Measurements from ENCODE around the gene GPR17.

Gene GPR17

DNA sequence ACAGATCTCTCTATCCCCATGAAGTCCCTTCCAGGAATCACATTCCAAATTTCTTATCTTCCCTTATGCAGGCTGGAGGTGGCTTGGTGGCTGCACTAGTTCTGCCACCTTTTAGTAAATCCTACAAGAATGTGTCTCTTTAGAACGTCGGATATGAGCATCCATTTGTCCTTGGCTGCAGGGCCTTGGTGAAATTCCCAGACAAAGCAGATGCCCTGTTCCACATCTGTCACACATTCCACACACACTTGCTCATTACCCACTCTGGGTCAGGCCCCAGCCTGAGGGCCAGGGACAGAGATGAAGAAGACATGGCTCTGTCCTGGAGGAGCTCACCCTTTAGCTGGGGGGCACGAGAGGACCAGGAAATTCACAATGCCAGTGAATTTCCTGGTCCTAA is 31.2 kb upstream of the GPR17 start:
- no peak for DNase-seq (ENCODE audit: low spot score)

DNA sequence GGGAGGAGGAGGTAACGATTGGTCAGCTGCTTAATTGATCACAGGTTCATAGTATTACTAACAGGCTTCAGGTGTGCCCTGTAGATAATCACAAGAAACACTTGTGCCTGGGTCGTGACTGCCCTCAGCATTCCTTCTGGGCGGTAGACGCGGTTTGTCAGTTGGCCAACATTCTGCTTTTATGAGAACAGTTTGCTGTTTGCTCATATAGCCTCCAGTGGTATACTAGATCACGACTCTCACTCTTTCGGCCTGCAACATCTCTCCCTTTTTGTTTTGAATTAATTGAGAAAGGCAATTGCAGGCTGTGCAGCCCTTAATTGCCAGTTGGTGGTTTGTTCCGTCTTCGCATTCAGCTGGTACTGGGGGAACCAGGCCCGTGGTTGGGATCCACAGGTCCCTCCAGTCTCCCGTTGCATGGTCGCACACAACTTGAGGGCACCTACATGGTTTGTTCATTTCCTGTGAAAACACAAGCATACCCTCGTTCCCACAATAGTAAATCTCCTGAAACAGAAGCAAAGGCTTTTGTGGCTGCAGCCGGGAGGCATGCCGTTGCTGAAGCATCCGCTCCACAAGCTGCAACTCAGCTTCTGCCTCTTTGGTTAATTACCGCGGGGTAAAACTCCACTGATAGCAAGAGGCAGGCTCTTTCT is 30.3 kb upstream of the GPR17 start:
- no peak for DNase-seq (ENCODE audit: low spot score)

GRCh38 chr2:127618551-127619202 is 27.3 kb upstream of the GPR17 start:
- DNase-seq (ENCODE audit: low spot score) = no peak

GRCh38 chr2:127619203-127619590 is 26.8 kb upstream of the GPR17 start:
- no peak for DNase-seq (ENCODE audit: low spot score)

GRCh38 chr2:127619877-127620705 is 25.9 kb upstream of the GPR17 start:
- no peak for DNase-seq (ENCODE audit: low spot score)

GRCh38 chr2:127620866-127621265 is 25.1 kb upstream of the GPR17 start:
- no peak for DNase-seq (ENCODE audit: low spot score)

- no peak for DNase-seq (ENCODE audit: low spot score)
These were observed 23.9 kb upstream of the GPR17 start for GRCh38 chr2:127621981-127622431.

DNA sequence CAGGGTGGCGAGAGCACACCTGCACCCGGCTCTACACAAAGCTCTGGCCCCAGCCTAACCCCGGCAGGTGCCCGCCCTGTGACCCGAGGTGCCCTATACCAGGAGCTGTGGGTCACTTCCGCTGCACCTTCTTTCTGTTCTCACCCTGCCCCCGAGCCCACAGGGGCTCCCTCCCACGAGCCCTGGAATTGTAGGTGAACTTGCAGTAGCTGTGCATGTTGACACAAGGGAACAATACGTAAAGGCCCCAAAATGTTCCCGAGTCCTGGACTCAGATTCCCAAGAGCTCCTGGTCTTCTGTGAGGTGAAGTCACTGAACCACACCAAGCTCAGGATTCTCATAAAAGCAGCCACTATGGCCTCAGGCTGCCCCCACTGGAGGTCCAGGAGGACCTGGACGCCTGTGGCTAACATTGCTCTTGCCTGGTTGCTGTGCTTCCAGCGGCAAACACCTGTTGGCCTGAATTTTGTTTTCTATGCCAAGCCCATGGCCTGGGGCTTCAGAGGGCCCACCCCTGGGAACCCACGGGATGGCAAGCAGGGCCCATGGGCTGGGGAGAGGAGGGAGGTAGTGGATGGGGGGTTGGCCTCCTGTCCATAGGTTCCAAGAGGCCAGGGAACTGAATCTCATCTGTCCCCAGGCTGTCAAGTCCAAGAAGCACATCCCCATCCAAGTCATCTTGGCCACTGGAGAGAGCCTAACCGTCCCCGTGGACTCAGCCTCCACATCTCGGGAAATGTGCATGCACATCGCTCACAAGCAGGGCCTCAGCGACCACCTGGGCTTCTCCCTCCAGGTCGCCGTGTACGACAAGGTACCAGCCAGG is 23.2 kb upstream of the GPR17 start:
- no peak for DNase-seq (ENCODE audit: low spot score)

DNA sequence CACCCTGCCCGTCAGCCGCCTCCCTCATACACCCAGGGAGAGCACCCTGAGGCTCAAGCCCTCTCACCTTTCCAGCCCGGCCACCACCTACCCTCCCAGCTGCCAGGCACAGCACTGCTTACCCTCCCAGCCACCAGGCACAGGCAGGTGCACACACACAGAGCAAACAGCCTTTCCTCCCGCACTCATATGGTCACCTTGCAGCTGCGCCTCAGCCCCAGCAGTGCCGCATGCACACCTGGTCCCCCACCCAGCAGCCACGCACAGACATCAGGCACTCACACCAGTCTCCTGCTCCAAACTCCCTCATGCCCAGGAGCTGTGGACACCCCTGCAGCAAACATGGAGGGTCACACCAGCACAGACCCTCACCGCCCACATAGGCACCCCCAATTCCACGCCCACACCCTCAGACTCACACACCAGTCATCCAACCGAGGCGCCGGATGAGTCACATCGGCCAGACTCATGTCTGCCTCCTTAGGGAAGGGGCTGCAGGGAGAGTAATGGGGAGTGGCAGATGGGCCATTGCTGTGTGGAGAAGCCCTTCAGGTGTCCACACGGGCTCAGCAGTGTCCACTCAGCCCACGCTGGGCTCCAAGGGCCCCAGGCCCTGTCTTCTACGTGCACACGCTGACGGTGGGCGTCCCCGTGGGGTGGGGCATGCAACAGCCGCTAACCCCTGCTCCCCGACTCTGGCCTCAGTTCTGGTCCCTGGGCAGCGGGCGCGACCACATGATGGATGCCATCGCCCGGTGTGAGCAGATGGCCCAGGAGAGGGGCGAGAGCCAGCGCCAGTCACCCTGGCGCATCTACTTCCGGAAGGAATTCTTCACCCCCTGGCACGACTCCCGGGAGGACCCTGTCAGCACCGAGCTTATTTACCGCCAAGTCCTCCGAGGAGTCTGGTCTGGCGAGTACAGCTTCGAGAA is 22.3 kb upstream of the GPR17 start:
- no peak for DNase-seq (ENCODE audit: low spot score)

DNA sequence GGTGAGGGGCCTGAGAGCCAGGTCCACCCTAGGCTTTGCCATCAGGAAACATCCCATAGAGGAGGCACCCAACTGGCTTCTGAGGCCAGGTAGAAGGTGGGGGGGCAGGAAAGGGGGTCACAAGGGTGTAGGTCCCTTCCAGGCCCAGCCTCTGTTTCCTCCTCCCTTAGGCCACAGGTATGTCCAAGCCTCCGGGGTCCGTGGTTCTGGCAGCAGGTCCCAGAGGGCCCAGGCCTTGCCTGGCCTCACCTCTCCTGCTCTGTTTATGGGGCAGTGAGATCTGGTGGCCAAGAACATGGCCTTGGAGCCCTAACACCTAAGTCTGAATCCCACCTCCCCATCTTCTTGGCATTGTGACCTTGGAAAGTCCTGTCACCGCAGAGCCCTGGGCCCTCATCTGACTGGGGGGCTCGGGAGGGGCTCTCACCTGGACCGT is 21.6 kb upstream of the GPR17 start:
- no peak for DNase-seq (ENCODE audit: low spot score)

DNA sequence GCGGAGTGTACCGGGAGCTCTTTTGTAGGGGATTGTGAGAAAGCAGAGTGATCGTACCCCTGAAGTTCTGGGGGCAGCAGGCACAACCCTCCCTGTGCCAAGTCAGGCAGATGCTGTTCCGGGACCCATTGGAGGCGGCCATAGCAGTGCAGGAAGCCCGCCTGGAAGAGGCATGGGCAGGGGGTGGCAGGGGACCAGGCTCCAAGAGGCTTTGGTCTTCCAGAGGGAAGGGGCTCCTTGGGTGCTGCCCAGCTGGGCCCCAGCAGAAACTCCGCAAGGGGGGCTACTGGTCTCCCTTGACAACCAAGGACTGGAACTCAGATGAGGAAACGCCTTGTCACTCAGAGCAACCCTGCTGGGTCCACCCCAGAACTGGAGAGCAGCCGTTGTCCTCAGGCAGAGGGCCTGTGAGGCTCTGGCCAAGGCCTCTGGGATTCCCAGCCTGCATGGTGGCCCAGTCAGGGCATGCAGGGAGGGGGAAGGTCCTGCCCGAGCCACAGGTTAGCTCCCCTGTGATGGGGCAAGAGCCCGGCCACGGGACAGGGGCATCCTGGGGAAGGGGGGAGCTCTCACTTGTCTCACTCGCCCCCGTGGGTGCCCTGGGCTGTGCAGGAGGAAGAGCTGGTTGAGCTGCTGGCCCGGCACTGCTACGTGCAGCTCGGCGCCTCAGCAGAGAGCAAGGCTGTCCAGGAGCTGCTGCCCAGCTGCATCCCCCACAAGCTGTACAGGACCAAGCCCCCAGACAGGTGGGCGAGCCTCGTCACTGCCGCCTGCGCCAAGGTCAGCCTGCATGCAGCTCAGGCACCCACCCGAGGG is 21.0 kb upstream of the GPR17 start:
- DNase-seq (ENCODE audit: low spot score) = no peak

- no peak for DNase-seq (ENCODE audit: low spot score)
These were observed 20.4 kb upstream of the GPR17 start for GRCh38 chr2:127625572-127625951.

DNA sequence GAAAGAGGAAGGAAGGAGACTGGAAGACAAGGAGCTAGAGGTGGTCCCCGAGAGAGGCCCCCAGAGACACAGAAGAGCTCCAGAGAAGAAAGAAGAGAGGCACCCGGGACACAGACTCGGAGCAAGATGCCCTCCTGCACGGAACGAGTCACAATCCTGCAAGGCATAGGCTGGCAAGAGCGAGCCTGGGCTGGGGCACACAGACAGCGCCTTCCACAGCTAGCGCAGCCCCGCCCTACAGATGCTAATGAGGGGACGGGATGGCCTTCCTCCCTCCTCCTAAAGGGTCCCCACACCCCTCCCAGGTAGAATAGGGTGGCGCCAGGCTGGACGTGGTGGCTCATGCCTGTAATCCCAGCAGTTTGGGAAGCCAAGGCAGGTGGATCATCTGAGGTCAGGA is 19.8 kb upstream of the GPR17 start:
- no peak for DNase-seq (ENCODE audit: low spot score)

- no peak for DNase-seq (ENCODE audit: low spot score)
These were observed 18.8 kb upstream of the GPR17 start for GRCh38 chr2:127626917-127627739.

- no peak for DNase-seq (ENCODE audit: low spot score)
These were observed 18.0 kb upstream of the GPR17 start for GRCh38 chr2:127627740-127628571.

- no peak for DNase-seq (ENCODE audit: low spot score)
These were observed 17.0 kb upstream of the GPR17 start for GRCh38 chr2:127628767-127629614.

DNA sequence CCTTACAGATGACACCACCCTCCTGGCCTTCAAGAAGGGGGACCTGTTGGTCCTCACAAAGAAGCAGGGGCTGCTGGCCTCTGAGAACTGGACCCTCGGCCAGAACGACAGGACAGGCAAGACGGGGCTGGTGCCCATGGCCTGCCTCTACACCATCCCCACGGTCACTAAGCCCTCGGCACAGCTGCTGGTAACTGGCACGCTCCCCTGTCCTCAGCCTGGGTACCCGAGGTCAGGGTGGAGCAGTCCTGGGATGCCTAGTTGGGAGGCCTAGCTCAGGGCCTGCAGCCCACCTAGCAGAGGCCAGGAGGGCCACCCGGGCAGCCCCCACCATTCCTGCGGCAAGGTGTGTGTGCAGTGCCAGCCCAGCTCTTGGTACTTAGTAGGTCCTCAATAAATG is 16.3 kb upstream of the GPR17 start:
- DNase-seq (ENCODE audit: low spot score) = no peak
